ENCODE data around the gene CAPZA1.

DNA sequence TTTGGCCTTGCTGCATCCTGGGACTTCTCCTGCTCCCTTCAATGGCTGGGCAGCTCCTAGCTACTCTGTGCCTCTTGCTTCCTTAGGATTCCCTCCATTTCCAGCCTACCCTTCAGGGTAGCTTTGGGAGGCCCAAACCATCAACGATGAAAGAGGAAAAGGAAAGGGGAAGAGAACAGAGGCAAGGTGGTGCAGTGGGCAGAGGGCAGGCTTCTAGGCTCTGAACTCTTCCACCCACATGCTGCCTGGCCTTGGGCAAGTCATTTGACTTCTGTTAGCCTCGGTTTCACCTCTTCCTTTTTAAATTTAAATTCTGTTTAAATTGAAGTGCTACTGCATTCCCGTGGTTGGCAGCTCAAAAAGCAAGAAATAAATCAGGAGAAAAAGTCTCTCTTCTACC, 101.2 kb downstream of the CAPZA1 start:
- TF ChIP-seq EZH2 (IDR thresholded peaks at IDR 0.05; ENCODE audit: insufficient read depth, poor library complexity, severe bottlenecking) (no peak), EZH2phosphoT487 (IDR thresholded peaks at IDR 0.05; ENCODE audit: insufficient read depth, low read depth) (no peak)

Measured in GM23248 (cell line).